Measurements from ENCODE around the gene GTF3C1. TPM values are rescaled to one million over a fixed set of nuclear protein-coding genes. Genes with fewer than 3 reads are reported as not detected.

The GTF3C1 gene
- total RNA-seq, 4 donors from 2014 or later: 29.4 to 52.7 (median 44.4) TPM

GRCh38 chr16:27486344-27486743 lies 63.4 kb downstream of the GTF3C1 start:
- no peak for TF ChIP-seq CTCF (IDR thresholded peaks at IDR 0.05; ENCODE audit: low read depth)

GRCh38 chr16:27485811-27486210 lies 63.9 kb downstream of the GTF3C1 start:
- no peak for TF ChIP-seq CTCF (IDR thresholded peaks at IDR 0.05; ENCODE audit: low read depth)

- TF ChIP-seq CTCF (IDR thresholded peaks at IDR 0.05; ENCODE audit: low read depth): no peak
Measured at GRCh38 chr16:27485126-27485525, 64.6 kb downstream of the GTF3C1 start.

- TF ChIP-seq CTCF (IDR thresholded peaks at IDR 0.05; ENCODE audit: low read depth): no peak
Measured at GRCh38 chr16:27483624-27484023, 66.1 kb downstream of the GTF3C1 start.

GRCh38 chr16:27483088-27483437 lies 66.7 kb downstream of the GTF3C1 start:
- TF ChIP-seq CTCF (IDR thresholded peaks at IDR 0.05; ENCODE audit: low read depth): no peak

GRCh38 chr16:27482397-27483087 lies 67.2 kb downstream of the GTF3C1 start:
- TF ChIP-seq CTCF (IDR thresholded peaks at IDR 0.05; ENCODE audit: low read depth): no peak

GRCh38 chr16:27481282-27481934 lies 68.3 kb downstream of the GTF3C1 start:
- no peak for TF ChIP-seq CTCF (IDR thresholded peaks at IDR 0.05; ENCODE audit: low read depth)

Measured in subcutaneous adipose tissue (tissue), 4 donors.